ENCODE measurements around the gene TPH2.

The TPH2 gene

DNA sequence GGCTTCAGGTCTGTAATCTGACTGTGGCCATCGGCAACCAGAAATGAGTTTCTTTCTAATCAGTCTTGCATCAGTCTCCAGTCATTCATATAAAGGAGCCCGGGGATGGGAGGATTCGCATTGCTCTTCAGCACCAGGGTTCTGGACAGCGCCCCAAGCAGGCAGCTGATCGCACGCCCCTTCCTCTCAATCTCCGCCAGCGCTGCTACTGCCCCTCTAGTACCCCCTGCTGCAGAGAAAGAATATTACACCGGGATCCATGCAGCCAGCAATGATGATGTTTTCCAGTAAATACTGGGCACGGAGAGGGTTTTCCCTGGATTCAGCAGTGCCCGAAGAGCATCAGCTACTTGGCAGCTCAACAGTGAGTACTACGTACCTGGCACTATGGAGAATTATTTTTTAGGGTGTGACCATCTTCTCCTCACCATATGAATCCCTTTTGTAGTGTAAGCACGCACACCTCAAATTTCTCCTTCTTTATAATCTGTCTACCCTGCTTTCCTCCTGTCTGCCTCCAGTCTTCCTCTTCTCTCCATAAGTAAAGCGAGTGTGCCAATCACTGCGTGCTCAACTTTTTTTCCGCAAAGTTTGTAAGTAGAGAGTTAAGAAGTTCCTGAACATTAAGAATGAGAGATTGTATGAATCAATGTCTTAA lies at the start of gene TPH2:
TPH2 (plus strand) TSS at position 118 of the 658 bp plus-strand sequence; CDS start at position 260, 142 bp downstream.
- in situ Hi-C loops (cut with MboI; ENCODE audit: low pct_unique_long_range_greater_than_20kb, low sequenced_read_pairs) = no loop called here
- peak; percentile 92 for DNase-seq

DNA sequence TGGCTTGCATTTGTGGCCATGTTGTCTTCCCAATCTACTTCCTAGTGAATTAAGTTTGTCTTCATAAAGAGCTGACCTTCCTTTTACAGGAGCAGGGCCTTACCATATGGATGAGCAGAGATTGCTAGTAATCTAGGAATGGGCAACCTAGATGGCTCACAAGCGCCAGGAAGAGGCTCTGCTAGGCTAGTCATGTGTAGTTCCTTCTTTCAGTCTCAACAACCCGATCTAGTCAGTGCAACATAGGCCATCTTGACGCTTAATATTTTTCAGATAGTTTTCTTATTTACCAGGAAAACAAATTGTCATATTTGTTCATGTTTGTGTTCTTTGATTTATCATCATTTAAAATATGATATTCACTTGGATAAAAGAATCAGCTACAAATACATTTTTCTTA lies 48.2 kb upstream of the TPH2 start:
- in situ Hi-C loops (cut with MboI; ENCODE audit: low pct_unique_long_range_greater_than_20kb, low sequenced_read_pairs) = no loop called here
- DNase-seq = no peak

DNA sequence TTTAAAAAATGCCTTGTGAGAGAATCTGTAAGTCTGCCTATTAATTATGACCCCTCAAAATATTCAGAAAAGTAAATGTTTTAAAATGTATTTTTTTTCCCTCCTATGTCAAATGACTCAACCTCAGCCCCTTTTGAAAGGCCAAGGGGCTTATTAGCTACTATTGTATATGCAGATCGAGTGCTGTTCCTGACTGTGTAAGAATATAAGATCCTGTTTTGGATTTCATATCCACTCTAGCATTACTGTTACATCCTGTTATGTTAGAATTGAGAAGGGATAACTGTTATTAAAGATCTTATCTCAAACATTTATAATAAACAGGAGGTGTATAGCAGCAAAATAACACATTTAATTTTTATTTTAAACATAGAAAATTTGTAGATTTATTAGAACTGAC lies 46.6 kb upstream of the TPH2 start:
- in situ Hi-C loops (cut with MboI; ENCODE audit: low pct_unique_long_range_greater_than_20kb, low sequenced_read_pairs) = no loop called here
- no peak for DNase-seq

DNA sequence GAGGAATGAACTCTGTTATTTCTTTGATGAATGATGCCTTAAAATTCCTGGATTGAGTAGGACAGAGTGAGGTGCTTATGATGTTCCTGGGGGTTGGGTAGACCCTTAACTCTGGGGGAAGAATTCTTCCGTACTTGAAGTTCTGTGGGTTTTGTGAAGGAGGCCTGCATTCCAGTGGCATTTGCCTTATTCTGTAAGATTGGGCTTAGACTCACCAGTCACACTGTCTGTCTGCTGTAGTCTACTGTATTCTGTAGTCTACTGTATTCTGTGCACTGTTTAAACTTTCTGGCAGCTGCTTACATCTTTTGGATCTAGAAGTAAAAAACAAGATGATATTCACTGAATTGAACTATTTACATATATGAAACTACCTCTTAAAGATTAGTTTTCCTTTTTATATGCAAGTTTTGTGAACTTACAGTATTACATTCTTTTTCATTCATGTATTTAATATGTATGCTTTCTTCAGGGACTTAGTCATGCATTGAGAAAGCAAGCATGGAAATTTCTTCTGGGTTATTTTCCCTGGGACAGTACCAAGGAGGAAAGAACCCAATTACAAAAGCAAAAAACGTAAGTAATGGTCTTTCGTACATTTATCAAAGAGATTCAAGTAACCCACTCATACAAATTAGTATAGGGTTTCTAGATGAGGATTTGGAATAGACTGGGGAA lies 42.3 kb upstream of the TPH2 start:
- in situ Hi-C loops (cut with MboI; ENCODE audit: low pct_unique_long_range_greater_than_20kb, low sequenced_read_pairs) = no loop called here

DNA sequence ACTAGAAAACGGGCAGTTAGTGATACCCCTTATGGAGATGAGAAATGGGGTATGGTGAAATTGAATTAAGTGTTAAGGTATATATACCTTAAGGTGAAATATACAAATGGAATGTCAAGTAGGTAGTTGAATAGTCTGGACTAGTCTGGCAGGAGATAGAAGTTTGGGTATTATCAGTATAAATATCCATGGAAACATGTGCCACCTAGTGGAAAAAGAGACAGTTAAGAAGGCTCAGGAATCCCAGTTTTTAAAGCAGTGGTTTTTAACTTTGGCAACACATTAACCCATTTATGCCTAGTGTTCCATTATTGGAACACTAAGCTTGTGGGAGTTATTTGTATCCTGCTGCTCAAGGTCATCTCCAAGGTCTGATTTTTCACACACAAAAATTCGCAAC lies 38.6 kb upstream of the TPH2 start:
- in situ Hi-C loops (cut with MboI; ENCODE audit: low pct_unique_long_range_greater_than_20kb, low sequenced_read_pairs) = no loop called here
- DNase-seq = no peak

More for the DNA sequence above, 42.3 kb upstream of the TPH2 start:
- DNase-seq = no peak

DNA sequence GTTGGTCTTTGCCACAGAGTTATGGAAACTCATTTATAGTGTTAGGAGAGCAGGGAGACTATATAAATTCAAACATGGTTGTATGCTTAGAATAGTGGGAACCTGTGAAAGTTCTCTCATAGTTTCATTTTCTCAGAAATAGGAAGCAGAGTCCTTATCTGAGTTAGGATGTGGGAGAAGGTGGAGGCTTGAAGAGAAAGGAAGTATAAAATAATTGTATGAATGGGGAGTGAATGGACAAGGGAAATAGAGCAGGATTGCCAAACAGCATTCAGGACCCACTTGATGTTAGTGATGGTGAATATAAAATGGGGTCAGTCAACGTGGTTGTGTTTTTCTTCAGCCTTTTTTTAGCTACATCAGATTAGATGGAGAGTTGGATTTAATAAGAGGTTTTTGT lies 34.0 kb upstream of the TPH2 start:
- in situ Hi-C loops (cut with MboI; ENCODE audit: low pct_unique_long_range_greater_than_20kb, low sequenced_read_pairs) = no loop called here
- DNase-seq = peak; percentile 41

DNA sequence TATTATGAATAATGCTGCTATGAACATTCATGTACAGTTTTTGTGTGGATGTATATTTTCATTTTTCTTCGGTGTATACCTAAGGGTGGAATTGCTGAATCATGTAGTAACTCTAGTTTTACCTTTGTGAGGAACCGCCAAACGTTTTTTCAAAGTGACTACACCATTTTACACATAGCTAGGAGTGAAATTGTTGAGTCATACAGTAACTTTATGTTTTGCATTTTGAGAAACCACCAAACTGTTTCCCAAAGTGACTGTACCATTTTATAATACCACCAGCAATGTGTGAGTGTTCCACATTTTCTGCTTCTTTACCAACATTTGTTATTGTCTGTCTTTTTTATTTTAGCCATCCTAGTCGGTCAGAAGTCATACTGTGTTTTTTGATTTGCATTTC lies 3.1 kb upstream of the TPH2 start:
- no peak for DNase-seq
- in situ Hi-C loops (cut with MboI; ENCODE audit: low pct_unique_long_range_greater_than_20kb, low sequenced_read_pairs) = no loop called here

DNA sequence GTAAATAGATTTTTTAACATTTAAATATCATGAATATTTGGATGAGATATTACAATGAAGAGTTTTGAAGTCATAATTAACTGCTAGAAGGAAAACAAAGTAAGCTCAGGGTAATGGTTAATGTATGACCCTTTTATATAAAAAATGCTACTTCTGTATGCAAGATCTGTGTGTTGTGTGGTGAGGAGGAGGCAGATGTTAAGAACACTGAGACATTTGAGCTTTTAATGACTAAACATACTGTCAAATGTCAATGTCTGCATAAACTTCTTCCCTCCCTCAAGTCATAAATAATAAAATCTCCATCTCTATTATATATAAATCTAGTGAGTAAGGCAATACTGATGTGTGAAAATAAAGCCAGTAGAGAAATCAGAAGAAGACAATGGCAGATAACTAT lies 1.4 kb downstream of the TPH2 start:
- no peak for DNase-seq
- in situ Hi-C loops (cut with MboI; ENCODE audit: low pct_unique_long_range_greater_than_20kb, low sequenced_read_pairs) = no loop called here

DNA sequence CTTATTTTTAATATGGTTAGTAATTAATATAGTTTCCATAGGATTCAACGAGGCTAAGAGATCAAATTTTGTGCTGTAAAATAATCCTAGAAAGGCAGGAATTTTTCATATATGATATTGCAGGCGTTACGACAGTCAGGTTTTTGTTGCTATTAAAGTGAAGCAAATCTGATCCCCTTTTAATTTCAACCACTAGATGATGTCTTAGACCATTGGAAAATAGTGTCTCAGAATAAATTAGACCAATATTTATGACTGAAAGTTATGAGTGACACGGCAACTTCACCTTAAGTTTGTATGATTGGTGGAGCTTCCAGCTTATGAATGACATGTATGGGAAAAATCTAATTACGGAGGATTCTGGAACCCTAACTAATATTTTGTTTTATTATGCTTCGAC lies 2.5 kb downstream of the TPH2 start:
- DNase-seq = no peak
- in situ Hi-C loops (cut with MboI; ENCODE audit: low pct_unique_long_range_greater_than_20kb, low sequenced_read_pairs) = no loop called here

DNA sequence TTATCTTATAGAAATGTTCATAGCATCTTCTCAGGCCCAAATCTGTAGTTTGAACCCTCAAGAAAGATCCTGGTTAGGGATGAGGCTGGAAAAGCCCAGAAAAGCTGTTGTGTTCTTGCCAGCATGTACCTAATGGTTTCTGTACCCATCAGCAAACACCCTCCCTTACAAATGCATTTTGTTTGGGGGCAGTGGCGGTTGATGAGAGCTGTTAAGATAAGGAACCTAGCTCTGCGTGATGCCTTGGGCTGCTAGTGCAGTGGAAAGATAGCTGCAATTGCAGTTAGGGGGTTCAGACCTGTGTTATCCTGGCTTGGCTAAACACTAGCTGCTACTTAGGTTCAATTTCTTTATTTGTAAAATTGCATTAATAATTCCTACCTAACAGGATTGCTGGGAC lies 3.6 kb downstream of the TPH2 start:
- in situ Hi-C loops (cut with MboI; ENCODE audit: low pct_unique_long_range_greater_than_20kb, low sequenced_read_pairs) = no loop called here

DNA sequence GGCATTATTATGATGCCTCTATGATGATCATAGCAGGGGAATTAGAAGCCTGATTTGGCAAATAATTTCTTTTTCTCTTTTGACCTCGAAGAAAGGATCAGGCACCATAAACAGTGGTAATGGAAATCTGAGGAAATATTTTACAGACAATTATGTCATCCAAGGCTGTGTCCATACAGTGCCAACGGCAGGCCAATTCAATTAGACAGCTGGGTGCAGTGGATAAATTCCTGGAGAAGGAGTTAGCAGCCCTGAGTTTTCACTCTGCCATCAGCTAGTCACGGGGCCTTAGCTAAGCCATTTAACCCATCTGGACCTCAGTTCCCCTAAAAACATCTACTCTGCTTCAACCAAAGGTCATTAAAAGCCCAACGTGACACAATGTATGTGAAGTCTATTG lies 4.1 kb downstream of the TPH2 start:
- in situ Hi-C loops (cut with MboI; ENCODE audit: low pct_unique_long_range_greater_than_20kb, low sequenced_read_pairs) = no loop called here
- no peak for DNase-seq

More for the DNA sequence above, 3.6 kb downstream of the TPH2 start:
- DNase-seq = no peak

DNA sequence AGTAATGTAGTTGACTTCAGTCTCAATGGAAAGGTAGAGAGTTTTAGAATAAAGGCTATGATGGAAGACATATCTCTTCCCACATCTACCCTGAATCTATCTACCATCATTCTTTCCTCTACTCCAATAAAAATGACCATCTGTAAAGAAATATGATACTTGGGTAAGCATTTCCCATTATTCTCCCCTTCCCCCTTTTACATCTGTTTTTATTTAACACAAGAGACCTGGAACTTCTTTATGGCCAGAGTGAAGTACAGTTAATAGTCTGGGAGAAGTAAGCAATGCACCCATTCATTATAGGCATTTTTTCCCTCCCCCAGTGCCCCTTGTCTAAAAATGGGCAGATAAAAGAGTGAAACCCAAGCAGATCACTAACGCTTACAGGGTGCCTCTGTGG lies 6.5 kb downstream of the TPH2 start:
- no peak for DNase-seq
- in situ Hi-C loops (cut with MboI; ENCODE audit: low pct_unique_long_range_greater_than_20kb, low sequenced_read_pairs) = no loop called here

DNA sequence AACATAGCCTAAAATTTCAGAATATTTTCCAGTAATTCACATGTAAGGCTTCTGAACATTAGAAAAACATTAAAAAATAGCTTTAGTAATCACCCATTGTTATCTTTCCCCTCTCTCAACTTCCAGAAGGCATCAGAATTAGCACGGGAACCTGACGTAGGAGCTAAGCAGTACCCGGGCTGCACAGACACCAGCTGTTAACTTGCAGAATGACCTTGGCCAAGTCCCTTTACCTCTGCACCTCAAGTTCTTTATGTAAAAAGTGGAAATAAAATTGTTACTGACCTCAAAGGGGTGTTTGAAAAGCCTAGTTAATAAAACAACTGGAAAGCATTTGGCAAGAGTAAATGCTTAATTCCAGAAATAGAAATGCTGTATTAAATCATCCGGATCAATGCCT lies 7.2 kb downstream of the TPH2 start:
- DNase-seq = no peak
- in situ Hi-C loops (cut with MboI; ENCODE audit: low pct_unique_long_range_greater_than_20kb, low sequenced_read_pairs) = no loop called here

DNA sequence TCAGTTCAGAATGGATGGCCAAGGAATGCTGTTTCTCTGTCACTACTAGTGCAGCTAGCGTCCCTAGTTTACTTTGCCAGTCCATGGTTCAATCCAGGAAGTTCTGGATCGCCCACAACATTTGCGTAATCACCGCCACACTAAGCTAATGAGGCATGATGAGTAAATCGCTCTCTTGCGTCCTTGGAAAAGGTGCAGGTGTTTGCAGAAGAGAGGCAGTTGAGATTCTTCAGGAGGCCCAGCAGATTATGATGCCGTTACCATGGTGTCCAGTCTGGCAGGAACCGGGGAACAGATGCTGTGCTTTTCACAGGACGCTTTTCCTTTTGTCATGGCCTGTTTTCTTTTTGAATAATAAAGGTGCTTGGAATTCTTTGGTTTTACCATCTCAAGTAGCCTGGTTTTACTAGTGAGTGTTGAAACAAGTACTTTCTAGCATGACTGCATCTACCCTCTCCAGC lies 9.0 kb downstream of the TPH2 start:
- DNase-seq = no peak
- in situ Hi-C loops (cut with MboI; ENCODE audit: low pct_unique_long_range_greater_than_20kb, low sequenced_read_pairs) = no loop called here

DNA sequence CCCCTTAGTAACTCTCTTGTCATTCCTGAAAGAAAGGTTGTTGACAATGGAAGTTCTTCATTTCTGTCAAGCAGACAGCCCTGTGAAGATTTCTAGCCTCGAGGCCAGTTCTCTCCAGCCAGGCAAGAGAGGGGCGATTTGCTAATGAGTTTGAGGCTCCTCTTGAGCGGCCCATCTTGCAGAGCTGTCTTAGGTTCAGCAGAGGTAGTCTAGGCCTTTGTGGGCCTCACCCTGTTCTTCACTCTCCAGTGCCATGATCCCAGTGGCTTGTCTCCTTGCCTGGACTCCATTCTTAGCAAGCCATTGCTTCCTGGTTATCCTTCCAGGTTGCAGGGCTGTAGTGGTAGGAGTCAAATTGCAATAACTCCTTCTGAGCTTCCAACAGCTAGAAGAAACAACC lies 9.7 kb downstream of the TPH2 start:
- DNase-seq = no peak
- in situ Hi-C loops (cut with MboI; ENCODE audit: low pct_unique_long_range_greater_than_20kb, low sequenced_read_pairs) = no loop called here

DNA sequence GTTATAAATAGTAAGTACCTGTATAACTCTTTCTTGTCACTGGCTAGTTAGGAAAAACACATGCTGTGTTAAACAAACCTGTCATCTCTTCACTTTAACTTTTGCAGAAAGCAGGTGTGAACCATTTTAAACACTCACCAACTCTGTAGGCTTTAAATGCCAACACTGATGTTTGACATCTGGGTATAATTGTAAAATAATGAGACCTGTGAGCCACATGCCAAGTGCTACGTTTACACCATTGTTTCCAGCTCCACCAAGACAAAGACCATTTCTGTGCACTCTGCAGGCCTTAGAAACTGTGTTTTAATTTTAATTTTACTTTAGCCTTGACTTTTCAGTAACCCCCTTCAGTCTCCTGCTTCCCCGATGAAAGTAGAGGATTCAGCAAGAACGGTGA lies 11.0 kb downstream of the TPH2 start:
- in situ Hi-C loops (cut with MboI; ENCODE audit: low pct_unique_long_range_greater_than_20kb, low sequenced_read_pairs) = no loop called here

DNA sequence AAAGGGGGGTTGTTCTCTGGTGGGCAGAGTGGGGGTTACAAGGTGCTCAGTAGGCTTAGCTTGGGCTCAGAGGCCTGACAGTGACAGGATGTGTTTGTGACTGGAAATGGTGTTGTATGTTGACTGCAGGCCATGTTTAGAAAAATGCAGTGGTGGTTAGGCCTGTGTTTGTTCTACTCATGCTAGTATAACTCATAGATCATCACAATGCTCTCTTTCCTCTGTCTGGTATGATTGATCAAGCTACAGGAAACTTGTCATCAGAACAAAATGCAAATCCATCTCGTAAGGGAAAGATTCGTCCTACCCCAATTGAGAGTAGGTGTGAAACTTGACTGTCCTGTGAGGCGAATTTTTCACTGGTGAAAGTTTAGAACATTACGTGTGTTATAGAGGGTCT lies 11.8 kb downstream of the TPH2 start:
- DNase-seq = no peak
- in situ Hi-C loops (cut with MboI; ENCODE audit: low pct_unique_long_range_greater_than_20kb, low sequenced_read_pairs) = no loop called here

More for the DNA sequence above, 11.0 kb downstream of the TPH2 start:
- DNase-seq = no peak

DNA sequence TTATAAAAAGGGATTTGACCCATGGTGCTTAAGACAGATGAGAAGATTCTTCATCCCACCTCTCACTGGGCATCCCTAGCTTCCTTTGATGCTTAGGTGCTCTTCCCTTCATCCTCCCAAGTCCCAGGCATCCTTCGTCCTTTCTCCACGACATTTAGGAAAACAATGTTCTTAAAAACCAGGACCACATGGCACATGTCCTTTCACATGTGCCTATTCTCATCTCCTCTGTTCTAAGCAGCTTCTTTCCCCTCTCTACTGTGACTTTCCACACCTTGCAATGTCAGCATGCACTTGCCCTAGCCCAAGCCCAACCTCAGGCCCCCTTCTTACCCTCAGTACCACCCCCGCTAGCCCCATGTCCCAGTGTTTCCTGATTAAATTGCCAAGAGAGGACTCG lies 12.2 kb downstream of the TPH2 start:
- in situ Hi-C loops (cut with MboI; ENCODE audit: low pct_unique_long_range_greater_than_20kb, low sequenced_read_pairs) = no loop called here
- DNase-seq = no peak

DNA sequence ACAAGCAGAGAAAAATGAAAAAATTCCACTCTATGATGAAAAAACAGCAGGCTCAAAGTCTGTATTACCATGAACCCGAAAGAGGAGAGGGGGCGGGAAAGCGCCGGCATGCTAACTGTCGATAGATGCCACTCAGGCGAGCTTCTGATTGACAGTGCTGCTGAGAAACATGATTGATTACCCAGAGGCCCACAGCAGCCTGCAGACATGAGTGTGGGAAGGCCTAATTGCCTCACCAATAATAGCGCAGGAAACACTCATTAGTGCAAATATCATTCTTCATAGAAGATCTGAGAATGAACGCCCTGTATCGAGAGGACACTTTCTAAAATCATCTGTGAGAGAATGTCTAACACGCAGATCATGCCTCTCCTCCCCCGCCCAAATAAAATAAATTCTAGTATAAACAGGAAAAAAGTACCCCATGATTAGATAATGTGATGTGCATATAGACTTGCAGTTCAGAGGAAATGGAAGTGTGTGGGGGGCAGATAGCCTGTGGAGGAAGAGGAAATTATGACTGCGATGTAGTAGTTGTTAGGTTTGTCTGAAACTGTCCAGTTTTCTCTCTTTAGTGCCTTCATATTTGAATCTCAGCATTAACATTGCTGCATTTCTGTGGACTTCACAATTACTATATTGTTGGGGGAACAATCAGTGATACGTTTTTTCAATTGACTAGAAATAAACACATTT lies 15.6 kb downstream of the TPH2 start:
- DNase-seq = no peak
- in situ Hi-C loops (cut with MboI; ENCODE audit: low pct_unique_long_range_greater_than_20kb, low sequenced_read_pairs) = no loop called here

DNA sequence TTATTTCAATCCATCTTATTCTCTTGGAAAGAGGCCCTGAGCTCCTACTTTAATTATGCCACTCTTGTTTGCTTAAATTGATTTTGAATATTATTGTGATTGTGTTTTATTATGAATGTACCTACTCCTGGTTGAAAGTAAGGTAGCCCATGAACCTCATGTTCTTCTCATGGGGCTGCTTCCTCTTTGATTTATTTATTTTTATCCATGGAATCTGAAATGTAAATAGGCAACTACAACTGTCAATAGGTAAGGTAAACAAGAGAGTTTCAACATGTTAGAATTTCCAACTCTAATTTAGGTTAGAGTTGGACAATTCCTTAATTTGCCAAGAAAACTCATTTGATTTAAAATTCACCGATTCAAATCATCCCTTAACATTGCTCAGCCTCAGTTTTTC lies 16.2 kb downstream of the TPH2 start:
- in situ Hi-C loops (cut with MboI; ENCODE audit: low pct_unique_long_range_greater_than_20kb, low sequenced_read_pairs) = no loop called here
- no peak for DNase-seq
